H7 (cell line): ENCODE measurements around the gene TMED10. TPM values are rescaled to one million over a fixed set of nuclear protein-coding genes. Genes with fewer than 3 reads are reported as not detected.
"Not testable (repeated sequence)": the region's sequence is repeated elsewhere in the genome, so short reads cannot be mapped to it uniquely, and the experiment has no call there.

Source experiments
- DNase-seq: peaks from one replicate; pipeline ENCODE4 v3.0.0; 2012
- H3K27me3 ChIP-seq: 2 replicates; pipeline ENCODE4 v1.6.0; 2011; ENCODE audit warnings: mild to moderate bottlenecking, low read length; ENCODE audit not compliant: control insufficient read depth, insufficient read depth
- H3K36me3 ChIP-seq: replicated peaks from 2 replicates; pipeline ENCODE4 v1.5.1; 2011; ENCODE audit warnings: low read length; ENCODE audit not compliant: control insufficient read depth, insufficient read depth
- H3K4me3 ChIP-seq: 2 replicates; pipeline ENCODE4 v1.5.1; 2011; ENCODE audit warnings: low read depth, mild to moderate bottlenecking, control low read depth, low read length, moderate library complexity; ENCODE audit not compliant: insufficient read depth
- total RNA-seq: library from RNA; depleted of rRNA; stranded (reverse); fragments of >200 nt; shearing (Covaris generic); gene quantifications from 2 replicates; pipeline ENCODE4 v1.2.3, GENCODE V29; 2014

TMED10 gene
- total RNA-seq, 1 experiment from 2014 or later: 240 TPM

- DNase-seq: no peak
- no peaks in the 10 kb centered on the region for H3K36me3 ChIP-seq
- no peak overlapping the region for H3K4me3 ChIP-seq
- H3K27me3 ChIP-seq: no peaks in the 10 kb centered on the region
Observed at GRCh38 chr14:75156901-75157300, 19.5 kb downstream of the TMED10 start.

- Histone ChIP-seq H3K27me3 (no peaks in the 10 kb centered on the region), H3K4me3 (no peak overlapping the region), H3K36me3 (no peaks in the 10 kb centered on the region; the same call in 1 of the 2 replicates)
- no peak for DNase-seq
Observed at GRCh38 chr14:75156111-75156510, 20.3 kb downstream of the TMED10 start.

GRCh38 chr14:75155169-75155568 is 21.2 kb downstream of the TMED10 start:
- no peaks in the 10 kb centered on the region for H3K27me3 ChIP-seq
- no peak overlapping the region for H3K4me3 ChIP-seq
- no peaks in the 10 kb centered on the region; the same call in 1 of the 2 replicates for H3K36me3 ChIP-seq
- no peak for DNase-seq

GRCh38 chr14:75153295-75153694 is 23.1 kb downstream of the TMED10 start:
- no peaks in the 10 kb centered on the region; the same call in 1 of the 2 replicates for H3K36me3 ChIP-seq
- H3K4me3 ChIP-seq: no peak overlapping the region
- H3K27me3 ChIP-seq: no peaks in the 10 kb centered on the region
- no peak for DNase-seq

GRCh38 chr14:75151851-75152250 is 24.6 kb downstream of the TMED10 start:
- no peaks in the 10 kb centered on the region for H3K27me3 ChIP-seq
- no peaks in the 10 kb centered on the region; the same call in 1 of the 2 replicates for H3K36me3 ChIP-seq
- H3K4me3 ChIP-seq: no peak overlapping the region
- DNase-seq: no peak

GRCh38 chr14:75150637-75151036 is 25.8 kb downstream of the TMED10 start:
- not testable (repeated sequence) for H3K27me3 ChIP-seq, DNase-seq, H3K36me3 ChIP-seq, H3K4me3 ChIP-seq

GRCh38 chr14:75150150-75150549 is 26.3 kb downstream of the TMED10 start:
- Histone ChIP-seq H3K4me3 (no peak overlapping the region), H3K36me3 (no peaks in the 10 kb centered on the region; the same call in 1 of the 2 replicates), H3K27me3 (no peaks in the 10 kb centered on the region)
- no peak for DNase-seq

GRCh38 chr14:75147423-75148071 is 28.9 kb downstream of the TMED10 start:
- peaks cover 1% of the 10 kb centered on the region for H3K36me3 ChIP-seq
- DNase-seq: peak; percentile 76

GRCh38 chr14:75144944-75145343 is 31.5 kb downstream of the TMED10 start:
- Histone ChIP-seq H3K36me3 (peaks cover 1% of the 10 kb centered on the region), H3K27me3 (no peaks in the 10 kb centered on the region), H3K4me3 (no peak overlapping the region)
- no peak for DNase-seq

More at GRCh38 chr14:75147423-75148071, 28.9 kb downstream of the TMED10 start:
- H3K27me3 ChIP-seq: no peaks in the 10 kb centered on the region
- no peak overlapping the region for H3K4me3 ChIP-seq

- DNase-seq: no peak
- Histone ChIP-seq H3K36me3 (peaks cover 1% of the 10 kb centered on the region), H3K4me3 (no peak overlapping the region), H3K27me3 (no peaks in the 10 kb centered on the region)
Observed at GRCh38 chr14:75143761-75144527, 32.5 kb downstream of the TMED10 start.

GRCh38 chr14:75142494-75142893 is 33.9 kb downstream of the TMED10 start:
- Histone ChIP-seq H3K27me3 (no peaks in the 10 kb centered on the region), H3K4me3 (no peak overlapping the region), H3K36me3 (peaks cover 1% of the 10 kb centered on the region)
- DNase-seq: no peak

GRCh38 chr14:75141967-75142366 is 34.4 kb downstream of the TMED10 start:
- DNase-seq: peak; percentile 57
- H3K4me3 ChIP-seq: no peak overlapping the region
- peaks cover 1% of the 10 kb centered on the region; the same call in 1 of the 2 replicates for H3K36me3 ChIP-seq
- H3K27me3 ChIP-seq: no peaks in the 10 kb centered on the region

GRCh38 chr14:75141062-75141461 is 35.4 kb downstream of the TMED10 start:
- Histone ChIP-seq H3K4me3 (no peak overlapping the region), H3K36me3 (peaks cover 1% of the 10 kb centered on the region; the same call in 1 of the 2 replicates)
- DNase-seq: no peak

GRCh38 chr14:75140620-75141019 is 35.8 kb downstream of the TMED10 start:
- H3K27me3 ChIP-seq: no peaks in the 10 kb centered on the region
- no peak for DNase-seq
- peaks cover 1% of the 10 kb centered on the region; the same call in 1 of the 2 replicates for H3K36me3 ChIP-seq
- no peak overlapping the region for H3K4me3 ChIP-seq

More at GRCh38 chr14:75141062-75141461, 35.4 kb downstream of the TMED10 start:
- no peaks in the 10 kb centered on the region for H3K27me3 ChIP-seq

- H3K27me3 ChIP-seq: no peaks in the 10 kb centered on the region
- no peak for DNase-seq
- no peak overlapping the region for H3K4me3 ChIP-seq
- peaks cover 6% of the 10 kb centered on the region for H3K36me3 ChIP-seq
Observed at GRCh38 chr14:75139185-75139584, 37.2 kb downstream of the TMED10 start.
